Measurements from ENCODE around the gene APOL5. TPM values are rescaled to one million over a fixed set of nuclear protein-coding genes. Genes with fewer than 3 reads are reported as not detected.

The APOL5 gene
- total RNA-seq, 2 donors from 2014 or later = not detected

- H3K36me3 ChIP-seq (replicated peaks in 1 of 2; ENCODE audit: insufficient read depth in 1 of 2, low read depth in 2 of 2) = no peaks in the 10 kb centered on the region
- DNase-seq (no peak), ATAC-seq (peak; percentile 42)
- 82 to 86% methylated on average over 12 of the region's 12 CpGs for WGBS, 2 donors
- no peaks in the 10 kb centered on the region for H3K9me3 ChIP-seq
- H3K27ac ChIP-seq = no peak overlapping the region
- peaks cover 4% of the 10 kb centered on the region for H3K4me1 ChIP-seq
- intact Hi-C loops (cut with DNase I) = no loop called here
- H3K27me3 ChIP-seq = no peaks in the 10 kb centered on the region
- TF ChIP-seq POLR2A (IDR thresholded peaks at IDR 0.05) = no peak
- TF ChIP-seq CTCF (IDR thresholded peaks at IDR 0.05) = no peak
- H3K4me3 ChIP-seq = no peak overlapping the region
Observed at GRCh38 chr22:35739076-35739930, 21.6 kb downstream of the APOL5 start.

GRCh38 chr22:35739931-35740380, 22.3 kb downstream of the APOL5 start:
- intact Hi-C loops (cut with DNase I) = no loop called here

GRCh38 chr22:35740616-35741015, 22.9 kb downstream of the APOL5 start:
- no peak overlapping the region for H3K27ac ChIP-seq
- DNase-seq (no peak), ATAC-seq (no peak)
- 90 to 100% methylated on average over 1 of the region's 1 CpG for WGBS, 2 donors
- H3K36me3 ChIP-seq (replicated peaks in 1 of 2; ENCODE audit: insufficient read depth in 1 of 2, low read depth in 2 of 2) = no peaks in the 10 kb centered on the region
- TF ChIP-seq POLR2A (IDR thresholded peaks at IDR 0.05) (no peak), CTCF (IDR thresholded peaks at IDR 0.05) (no peak)
- no peak overlapping the region for H3K4me3 ChIP-seq
- no peaks in the 10 kb centered on the region for H3K9me3 ChIP-seq
- no peaks in the 10 kb centered on the region for H3K4me1 ChIP-seq
- no peaks in the 10 kb centered on the region for H3K27me3 ChIP-seq
- intact Hi-C loops (cut with DNase I) = no loop called here

More at GRCh38 chr22:35739931-35740380, 22.3 kb downstream of the APOL5 start:
- no peak for TF ChIP-seq CTCF (IDR thresholded peaks at IDR 0.05)
- TF ChIP-seq POLR2A (IDR thresholded peaks at IDR 0.05) = no peak
- H3K27ac ChIP-seq = no peak overlapping the region
- no peaks in the 10 kb centered on the region for H3K36me3 ChIP-seq (replicated peaks in 1 of 2; ENCODE audit: insufficient read depth in 1 of 2, low read depth in 2 of 2)
- H3K9me3 ChIP-seq = no peaks in the 10 kb centered on the region
- ATAC-seq (no peak), DNase-seq (no peak)
- H3K4me3 ChIP-seq = no peak overlapping the region
- H3K4me1 ChIP-seq = no peaks in the 10 kb centered on the region
- H3K27me3 ChIP-seq = no peaks in the 10 kb centered on the region
- 73 to 90% methylated on average over 3 of the region's 3 CpGs for WGBS, 2 donors

- Histone ChIP-seq H3K4me1 (peaks cover 4% of the 10 kb centered on the region), H3K4me3 (no peak overlapping the region), H3K27ac (no peak overlapping the region), H3K36me3 (replicated peaks in 1 of 2; ENCODE audit: insufficient read depth in 1 of 2, low read depth in 2 of 2) (no peaks in the 10 kb centered on the region), H3K27me3 (no peaks in the 10 kb centered on the region), H3K9me3 (no peaks in the 10 kb centered on the region)
- 92 to 93% methylated on average over 9 of the region's 9 CpGs for WGBS, 2 donors
- DNase-seq = no peak
- no peak for TF ChIP-seq POLR2A (IDR thresholded peaks at IDR 0.05)
- TF ChIP-seq CTCF (IDR thresholded peaks at IDR 0.05) = no peak
- ATAC-seq = no peak
- intact Hi-C loops (cut with DNase I) = no loop called here
Observed at GRCh38 chr22:35742342-35743100, 24.8 kb downstream of the APOL5 start.

All from body of pancreas (tissue), 4 donors.